GM15510 (cell line): ENCODE measurements around the gene SNAI1.
A peak's percentile ranks its signal among the peaks of the same experiment; 100 is the strongest.

ENCODE experiments used
- POLR2A ChIP-seq: IDR thresholded peaks from 3 replicates; pipeline ENCODE4 v1.6.1; 2011; ENCODE audit warnings: borderline replicate concordance; ENCODE audit not compliant: insufficient read length; ENCODE audit errors: extremely low read depth

The SNAI1 gene

DNA sequence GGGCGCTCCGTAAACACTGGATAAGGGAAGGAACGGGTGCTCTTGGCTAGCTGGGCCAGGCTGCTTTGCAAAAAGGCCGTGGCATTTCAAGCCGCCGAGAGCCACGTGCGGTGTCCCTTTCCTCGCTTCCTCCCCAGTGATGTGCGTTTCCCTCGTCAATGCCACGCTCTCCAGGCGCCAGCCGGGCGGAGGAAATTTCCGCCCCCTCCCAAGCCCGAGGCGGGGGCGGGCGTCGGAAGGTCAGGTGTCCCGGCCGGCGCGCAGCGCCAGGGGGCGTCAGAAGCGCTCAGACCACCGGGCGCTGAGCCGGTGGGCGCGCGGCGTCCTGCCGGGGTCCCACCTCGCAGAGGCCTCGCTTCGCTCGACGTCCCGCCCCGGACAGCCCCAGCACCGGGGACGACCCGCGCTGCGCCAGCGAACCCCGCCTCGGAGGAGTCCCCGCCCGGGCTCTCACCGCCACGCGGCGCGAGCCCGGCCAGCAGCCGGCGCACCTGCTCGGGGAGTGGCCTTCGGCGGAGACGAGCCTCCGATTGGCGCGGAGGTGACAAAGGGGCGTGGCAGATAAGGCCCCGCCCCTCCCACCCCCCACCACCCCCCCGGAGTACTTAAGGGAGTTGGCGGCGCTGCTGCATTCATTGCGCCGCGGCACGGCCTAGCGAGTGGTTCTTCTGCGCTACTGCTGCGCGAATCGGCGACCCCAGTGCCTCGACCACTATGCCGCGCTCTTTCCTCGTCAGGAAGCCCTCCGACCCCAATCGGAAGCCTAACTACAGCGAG is at the start of gene SNAI1:
TSS of gene SNAI1 (plus strand) at position 635 of the 777 bp plus-strand sequence. CDS start at position 715, 80 bp downstream.
- peak; percentile 75 for TF ChIP-seq POLR2A

DNA sequence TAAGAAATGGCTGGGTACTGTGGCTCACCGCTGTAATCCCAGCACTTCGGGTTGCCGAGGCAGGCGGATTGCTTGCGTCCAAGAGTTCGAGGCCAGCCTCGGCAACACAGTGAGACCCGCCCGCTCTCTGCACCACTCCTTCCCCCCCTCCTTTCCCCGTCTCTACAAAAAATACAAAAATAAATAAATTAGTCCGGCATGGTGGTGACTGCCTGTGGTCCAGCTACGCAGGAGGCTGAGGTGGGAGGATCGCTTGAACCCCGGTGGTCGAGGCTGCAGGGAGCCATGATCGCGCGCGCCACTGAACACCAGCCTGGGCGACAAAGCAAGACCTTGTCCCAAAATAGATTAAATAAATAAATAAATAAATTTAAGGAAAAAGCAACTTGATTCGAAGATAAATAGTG is 47.0 kb upstream of the SNAI1 start:
- no peak for TF ChIP-seq POLR2A

DNA sequence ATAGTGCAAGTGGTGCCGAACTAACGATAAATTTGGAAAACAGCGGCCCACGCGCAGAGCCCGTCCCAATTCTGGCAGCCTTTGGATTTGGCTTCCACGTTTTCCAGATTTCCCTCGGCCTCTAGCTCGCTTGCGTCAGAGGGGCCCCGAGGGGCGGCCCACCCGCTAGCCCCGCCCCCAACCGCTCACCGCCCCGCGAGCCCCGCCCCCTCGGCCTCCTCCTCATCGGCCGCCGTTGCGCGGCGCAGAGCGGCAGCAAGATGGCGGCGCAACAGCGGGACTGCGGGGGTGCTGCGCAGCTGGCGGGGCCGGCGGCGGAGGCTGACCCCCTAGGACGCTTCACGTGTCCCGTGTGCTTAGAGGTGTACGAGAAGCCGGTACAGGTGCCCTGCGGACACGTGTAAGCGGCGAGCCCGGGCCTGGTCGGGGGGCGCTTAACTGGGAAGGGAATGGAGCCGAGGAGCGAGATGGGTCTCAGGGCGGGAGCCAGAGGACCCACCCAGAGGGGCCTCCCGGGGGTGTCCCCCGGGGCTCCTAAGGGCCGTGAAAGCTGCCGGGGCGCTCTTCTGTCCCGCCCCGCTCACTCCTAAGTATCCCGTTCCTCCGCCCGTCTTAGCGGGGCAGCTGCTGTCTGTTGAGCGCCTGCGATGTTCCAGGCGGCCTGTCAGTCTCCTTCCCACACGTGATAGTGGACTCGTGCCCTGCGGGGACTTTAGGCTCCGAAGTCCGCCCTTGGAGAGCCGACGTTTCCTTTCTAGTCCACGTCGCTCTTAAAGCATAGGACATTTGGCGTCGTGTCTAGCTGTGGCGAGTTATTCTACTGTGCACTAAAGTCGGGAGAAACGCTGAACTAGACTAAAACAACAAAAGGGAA is 46.4 kb upstream of the SNAI1 start, which contains the start of gene RNF114:
TSS of gene RNF114 (plus strand) at position 245 of the 874 bp plus-strand sequence. CDS start at position 261, 16 bp downstream.
- TF ChIP-seq POLR2A, result peak; percentile 96

DNA sequence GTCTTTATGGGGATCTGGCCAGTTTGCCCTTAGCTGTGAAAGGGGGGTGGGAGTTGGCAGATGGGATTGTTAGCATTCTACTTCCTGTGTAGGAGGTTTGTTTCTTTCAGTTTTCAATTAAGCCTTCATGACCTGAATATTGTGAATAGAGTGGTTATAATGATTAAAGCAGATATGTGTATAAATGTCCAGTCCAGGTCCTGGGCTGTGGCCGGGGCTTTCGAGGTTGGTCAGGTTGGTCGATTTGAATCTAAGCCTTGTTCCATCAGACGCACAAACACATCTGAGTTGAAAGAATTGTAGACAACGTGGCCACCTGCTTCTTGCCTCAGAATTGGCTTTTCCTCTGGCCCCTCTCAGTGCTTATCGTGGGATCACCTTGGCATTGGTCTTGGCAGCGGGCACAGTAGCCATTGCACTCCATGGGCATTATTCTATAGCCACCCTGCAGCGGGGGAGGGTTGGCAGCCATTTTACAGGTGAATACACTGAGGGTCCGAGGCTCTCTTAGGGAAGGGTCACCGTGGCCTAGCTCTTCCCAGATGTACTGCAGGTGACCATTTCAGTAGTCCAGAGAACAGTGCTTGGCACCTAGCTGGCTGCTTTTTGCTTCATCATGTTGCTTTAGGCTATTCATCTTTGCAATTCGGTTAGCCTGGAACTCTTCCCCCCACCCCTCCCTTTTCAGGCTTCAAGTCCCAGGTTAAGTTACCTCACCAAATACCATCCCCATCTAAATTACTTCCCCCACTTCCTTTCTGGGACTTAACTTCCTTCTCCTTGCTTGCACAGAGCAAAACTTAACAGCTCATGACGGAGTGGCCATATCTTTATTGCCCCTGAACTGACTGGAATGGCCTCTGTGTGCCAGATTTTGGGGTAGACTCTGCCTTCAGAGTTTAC is 45.5 kb upstream of the SNAI1 start:
- TF ChIP-seq POLR2A, result no peak

DNA sequence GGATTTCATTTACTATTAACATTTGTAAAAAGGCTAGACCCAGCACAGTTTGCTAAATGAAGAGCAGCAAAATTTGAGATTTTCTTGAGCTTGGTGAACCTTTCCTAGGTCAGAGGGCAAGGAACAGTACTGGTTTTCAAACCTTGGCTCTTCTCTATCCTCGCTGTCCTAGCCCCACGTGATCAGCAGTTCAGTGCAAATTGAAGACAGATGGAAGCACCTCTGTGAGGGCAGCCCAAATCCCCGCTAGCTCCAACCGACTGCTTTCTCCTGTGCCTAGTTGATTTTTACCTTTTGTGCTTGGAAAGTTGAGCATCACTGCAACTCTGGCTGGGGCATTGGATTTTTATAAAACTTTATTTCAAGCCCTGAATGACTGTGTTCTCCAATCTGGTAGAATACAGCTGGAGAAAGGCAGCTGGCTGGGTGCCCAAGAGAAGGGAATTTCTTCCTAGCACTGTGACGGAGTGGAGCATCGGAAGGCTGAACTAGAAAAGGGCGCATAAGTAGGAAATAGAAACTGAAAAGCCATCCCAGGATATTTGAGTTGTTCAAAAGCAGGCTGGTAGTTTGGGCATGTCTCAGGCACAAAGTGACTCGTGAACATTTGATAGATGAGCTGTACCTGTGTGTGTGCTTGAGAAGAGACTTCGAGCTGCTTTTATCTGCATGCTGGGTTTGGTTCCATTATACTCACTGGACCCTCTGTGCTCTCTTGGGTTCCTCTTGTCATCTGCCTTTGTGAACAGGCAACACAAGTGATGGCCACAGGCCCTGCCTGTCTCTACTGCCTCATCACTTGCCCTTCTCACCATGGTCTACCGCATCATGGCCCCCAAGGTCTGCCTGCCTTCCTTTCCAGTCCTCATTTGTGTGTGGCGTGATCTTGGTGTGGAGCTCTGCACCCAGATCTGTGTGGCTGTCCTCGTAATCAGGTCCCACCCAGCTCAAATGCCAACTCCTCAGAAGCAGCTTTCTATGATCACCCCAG is 44.3 kb upstream of the SNAI1 start:
- TF ChIP-seq POLR2A, result no peak

DNA sequence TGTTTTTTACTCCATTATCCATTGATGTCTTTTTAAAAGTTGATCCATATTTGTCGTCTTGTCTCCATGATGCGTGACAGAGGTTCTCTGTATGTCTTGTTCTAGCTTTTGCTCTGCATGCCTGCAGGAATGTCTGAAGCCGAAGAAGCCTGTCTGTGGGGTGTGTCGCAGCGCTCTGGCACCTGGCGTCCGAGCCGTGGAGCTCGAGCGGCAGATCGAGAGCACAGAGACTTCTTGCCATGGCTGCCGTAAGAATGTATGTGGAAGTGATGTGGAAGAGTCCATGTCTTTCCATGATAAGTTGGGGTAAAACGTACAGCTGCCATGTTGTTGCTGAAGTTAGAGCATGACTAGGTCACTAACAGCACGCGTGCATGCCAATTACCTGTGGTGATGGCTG is 41.3 kb upstream of the SNAI1 start:
- no peak for TF ChIP-seq POLR2A

DNA sequence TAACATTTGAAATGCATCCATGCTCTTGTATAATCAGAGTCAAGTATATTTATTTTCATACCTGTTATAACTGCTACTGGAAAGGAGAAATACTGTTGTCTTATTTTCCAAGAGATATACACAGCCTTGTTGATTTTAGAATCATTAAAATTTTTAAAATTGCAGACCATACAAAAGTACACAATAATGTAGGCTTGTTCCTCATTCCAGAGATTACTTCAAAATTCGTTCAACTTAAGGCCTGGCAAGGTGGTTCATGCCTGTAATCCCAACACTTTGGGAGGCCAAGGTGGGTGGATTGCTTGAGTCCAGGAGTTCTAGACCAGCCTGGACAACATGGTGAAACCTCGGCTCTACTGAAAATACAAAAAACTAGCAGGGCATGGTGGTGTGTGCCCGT is 40.5 kb upstream of the SNAI1 start:
- TF ChIP-seq POLR2A, result no peak

DNA sequence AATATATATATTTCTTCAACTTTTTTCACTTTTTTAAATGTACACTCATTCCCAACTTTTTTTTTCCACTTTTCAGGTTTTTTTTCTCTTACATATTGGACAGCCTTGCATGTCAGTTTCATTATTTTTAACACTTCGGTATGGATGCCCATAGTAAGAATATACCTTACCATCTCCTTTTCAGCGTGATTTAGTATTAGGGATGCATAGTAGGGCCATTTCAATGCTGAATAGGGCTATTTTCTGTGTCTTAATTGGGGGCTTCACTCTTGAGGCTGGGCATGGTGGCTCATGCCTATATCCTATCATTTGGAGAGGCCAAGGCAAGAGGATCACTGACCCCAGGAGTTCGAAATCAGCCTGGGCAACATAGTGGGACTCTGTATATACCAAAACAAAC is 39.8 kb upstream of the SNAI1 start:
- no peak for TF ChIP-seq POLR2A

DNA sequence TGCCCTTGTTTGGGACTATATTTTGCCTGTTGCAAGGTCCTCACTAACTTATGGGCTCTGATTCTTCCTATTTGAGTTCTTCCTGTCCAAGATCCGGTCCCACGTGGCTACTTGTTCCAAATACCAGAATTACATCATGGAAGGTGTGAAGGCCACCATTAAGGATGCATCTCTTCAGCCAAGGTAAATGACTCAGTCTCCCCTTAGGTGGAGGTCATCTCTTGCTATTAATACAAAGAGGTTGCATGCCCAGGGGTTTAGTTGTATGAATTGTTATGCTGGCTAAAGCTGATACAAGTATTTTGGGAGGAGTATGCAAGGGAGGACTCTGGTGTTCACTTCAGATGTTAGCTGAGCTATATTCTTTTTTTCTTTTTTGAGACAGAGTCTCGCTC is 37.5 kb upstream of the SNAI1 start:
- TF ChIP-seq POLR2A, result no peak

DNA sequence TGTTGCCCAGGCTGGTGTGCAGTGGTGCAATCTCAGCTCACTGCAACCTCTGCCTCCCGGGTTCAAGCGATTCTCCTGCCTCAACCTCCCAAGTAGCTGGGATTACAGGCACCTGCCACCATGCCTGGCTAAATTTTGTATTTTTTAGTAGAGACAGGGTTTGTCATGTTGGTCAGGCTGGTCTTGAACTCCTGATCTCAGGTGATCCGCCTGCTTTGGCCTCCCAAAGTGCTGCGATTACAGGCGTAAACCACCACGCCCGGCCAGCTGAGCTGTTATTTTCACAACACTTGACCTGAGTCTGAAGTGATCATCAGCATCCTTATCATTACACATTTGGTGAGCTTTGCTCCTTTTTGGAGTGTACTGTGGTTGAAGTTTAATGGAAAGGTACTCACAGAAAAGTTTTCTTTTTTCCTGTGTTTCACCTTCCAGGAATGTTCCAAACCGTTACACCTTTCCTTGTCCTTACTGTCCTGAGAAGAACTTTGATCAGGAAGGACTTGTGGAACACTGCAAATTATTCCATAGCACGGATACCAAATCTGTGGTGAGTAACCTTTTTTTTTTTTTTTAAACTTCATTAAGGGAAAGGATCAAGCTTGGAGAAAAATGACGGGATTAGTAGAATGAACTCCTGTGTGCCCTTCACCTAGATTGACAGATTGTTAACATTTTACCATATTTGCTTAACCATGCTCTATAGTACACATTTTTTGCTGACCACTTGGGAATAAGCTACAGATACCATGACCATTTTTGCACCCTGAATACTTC is 36.9 kb upstream of the SNAI1 start:
- TF ChIP-seq POLR2A, result no peak

DNA sequence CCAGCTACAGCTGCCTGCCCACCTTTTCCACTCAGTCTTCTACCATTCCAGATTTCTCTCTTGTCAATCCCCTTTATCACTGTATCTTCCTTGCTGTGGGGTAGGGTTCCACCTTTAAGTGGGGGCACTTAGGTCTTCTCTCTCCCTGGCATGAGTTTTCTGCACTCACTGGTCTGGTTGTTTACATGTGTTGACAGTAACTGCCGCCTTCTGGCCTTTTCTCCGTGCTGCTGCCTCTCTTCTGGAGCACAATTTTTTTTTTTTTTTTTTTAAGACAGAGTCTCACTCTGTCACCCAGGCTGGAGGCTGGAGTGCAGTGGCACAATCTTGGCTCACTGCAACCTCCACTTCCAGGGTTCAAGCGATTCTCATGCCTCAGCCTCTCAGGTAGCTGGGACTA is 34.6 kb upstream of the SNAI1 start:
- no peak for TF ChIP-seq POLR2A

DNA sequence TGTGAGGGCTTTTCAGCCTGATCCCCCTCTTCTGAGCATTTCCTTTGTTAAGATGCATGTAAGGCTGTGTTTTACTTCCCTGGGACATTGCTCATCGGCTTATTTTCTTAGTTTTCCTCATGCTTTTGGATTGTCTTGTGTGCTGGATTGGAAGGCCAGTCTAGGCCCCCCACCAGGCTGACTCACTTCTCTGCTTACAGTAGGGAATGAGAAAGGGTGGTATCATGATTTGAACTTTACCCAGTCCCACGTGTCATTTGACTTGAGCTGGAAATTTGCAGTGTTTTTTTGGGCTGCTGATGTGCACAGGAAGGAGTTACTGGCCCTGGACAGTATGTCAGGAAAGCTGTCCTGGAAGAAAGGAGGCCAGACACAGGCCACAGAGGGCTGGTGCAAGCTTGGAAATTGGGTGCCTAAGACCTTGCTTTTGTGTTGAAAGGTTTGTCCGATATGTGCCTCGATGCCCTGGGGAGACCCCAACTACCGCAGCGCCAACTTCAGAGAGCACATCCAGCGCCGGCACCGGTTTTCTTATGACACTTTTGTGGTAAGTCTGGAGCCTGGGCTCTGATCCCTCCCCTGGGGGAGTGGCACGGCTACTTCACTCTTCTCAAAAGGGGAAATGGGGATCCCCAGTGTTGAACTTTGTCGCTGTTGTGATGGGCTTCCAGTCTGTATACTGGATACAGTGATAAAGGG is 33.8 kb upstream of the SNAI1 start:
- TF ChIP-seq POLR2A, result no peak
